Astrocyte of the spinal cord (primary cell): ENCODE measurements around the gene EPHB2.

ENCODE experiments used
- DNase-seq: peaks from one replicate; pipeline ENCODE4 v3.0.0; 2011; ENCODE audit warnings: low read depth, low spot score
- H3K4me3 ChIP-seq: 2 replicates; pipeline ENCODE4 v1.5.1; 2011; ENCODE audit warnings: low read depth, mild to moderate bottlenecking, low read length, moderate library complexity
- in situ Hi-C: cut with HindIII; loops from 2 replicates; pipeline ENCODE4 v1.10.0; 2017; ENCODE audit warnings: low sequenced_read_pairs
- TF ChIP-seq, protein P1 (sequence below): IDR thresholded peaks from 2 replicates; pipeline ENCODE4 v1.5.1; 2012; ENCODE audit warnings: low read depth, mild to moderate bottlenecking, low read length, inconsistent platforms

EPHB2 gene

DNA sequence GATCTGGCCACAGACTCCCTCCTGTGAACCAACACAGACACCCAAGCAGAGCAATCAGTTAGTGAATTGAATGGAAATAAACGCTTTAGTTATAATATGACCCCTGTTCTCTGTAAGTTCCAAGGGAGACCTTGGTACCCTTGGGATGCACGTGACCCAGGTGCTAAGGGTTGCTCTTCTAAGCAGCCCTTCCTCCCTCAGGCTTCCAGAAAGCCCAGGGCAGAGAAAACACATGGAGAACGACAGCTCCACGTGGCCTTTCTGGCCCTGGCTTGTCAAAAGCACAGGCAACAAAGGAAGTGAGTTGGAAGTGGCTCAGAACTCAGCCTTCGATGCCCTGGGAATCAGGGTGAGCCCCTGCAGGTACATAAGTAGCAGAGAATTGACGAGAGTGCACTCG lies 204.6 kb downstream of the EPHB2 start:
- TF ChIP-seq, protein P1, sequence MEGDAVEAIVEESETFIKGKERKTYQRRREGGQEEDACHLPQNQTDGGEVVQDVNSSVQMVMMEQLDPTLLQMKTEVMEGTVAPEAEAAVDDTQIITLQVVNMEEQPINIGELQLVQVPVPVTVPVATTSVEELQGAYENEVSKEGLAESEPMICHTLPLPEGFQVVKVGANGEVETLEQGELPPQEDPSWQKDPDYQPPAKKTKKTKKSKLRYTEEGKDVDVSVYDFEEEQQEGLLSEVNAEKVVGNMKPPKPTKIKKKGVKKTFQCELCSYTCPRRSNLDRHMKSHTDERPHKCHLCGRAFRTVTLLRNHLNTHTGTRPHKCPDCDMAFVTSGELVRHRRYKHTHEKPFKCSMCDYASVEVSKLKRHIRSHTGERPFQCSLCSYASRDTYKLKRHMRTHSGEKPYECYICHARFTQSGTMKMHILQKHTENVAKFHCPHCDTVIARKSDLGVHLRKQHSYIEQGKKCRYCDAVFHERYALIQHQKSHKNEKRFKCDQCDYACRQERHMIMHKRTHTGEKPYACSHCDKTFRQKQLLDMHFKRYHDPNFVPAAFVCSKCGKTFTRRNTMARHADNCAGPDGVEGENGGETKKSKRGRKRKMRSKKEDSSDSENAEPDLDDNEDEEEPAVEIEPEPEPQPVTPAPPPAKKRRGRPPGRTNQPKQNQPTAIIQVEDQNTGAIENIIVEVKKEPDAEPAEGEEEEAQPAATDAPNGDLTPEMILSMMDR, result no peak
- H3K4me3 ChIP-seq, result no peak overlapping the region
- in situ Hi-C loops, result no loop called here
- DNase-seq, result no peak

DNA sequence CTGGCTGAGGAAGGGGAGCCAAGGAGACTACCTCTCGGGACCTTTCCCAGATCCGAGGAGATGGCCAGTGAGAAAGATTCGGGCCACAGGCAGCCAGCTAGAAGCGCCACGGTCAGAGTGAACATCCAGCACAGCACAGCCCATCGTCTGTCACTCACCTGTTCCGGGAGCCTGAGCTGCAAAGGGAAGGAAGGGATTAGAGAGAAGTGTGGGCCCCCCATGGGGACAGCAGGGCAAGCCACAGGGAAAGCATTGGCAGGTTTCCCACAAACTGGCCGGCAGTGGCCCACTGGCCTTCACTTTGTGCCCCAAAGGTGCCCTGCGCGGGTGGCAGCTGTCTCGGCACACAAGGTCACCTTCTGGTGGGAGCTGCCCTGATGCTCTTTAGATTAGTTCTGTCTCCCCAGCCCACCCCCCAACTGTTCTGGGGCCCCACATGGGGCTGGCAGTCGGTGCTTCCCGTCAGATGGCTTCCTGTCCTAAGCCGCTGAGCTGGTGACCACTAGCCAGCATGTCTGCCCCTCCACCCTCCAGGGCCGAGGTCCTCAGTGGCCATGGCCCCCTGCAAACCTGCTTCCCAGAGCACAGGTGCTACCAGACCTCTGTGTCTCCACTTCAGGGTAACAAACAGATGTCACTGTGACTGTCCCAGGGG lies 205.3 kb downstream of the EPHB2 start:
- TF ChIP-seq, protein P1, result no peak
- no peak overlapping the region for H3K4me3 ChIP-seq
- DNase-seq, result no peak
- in situ Hi-C loops, result no loop called here

GRCh38 chr1:22916471-22916820 lies 205.8 kb downstream of the EPHB2 start:
- no peak for DNase-seq
- in situ Hi-C loops, result no loop called here
- no peak overlapping the region for H3K4me3 ChIP-seq
- TF ChIP-seq, protein P1, result no peak

- H3K4me3 ChIP-seq, result no peak overlapping the region
- TF ChIP-seq, protein P1, result no peak
- DNase-seq, result no peak
- in situ Hi-C loops, result no loop called here
These were observed 207.3 kb downstream of the EPHB2 start for GRCh38 chr1:22917989-22918388.

DNA sequence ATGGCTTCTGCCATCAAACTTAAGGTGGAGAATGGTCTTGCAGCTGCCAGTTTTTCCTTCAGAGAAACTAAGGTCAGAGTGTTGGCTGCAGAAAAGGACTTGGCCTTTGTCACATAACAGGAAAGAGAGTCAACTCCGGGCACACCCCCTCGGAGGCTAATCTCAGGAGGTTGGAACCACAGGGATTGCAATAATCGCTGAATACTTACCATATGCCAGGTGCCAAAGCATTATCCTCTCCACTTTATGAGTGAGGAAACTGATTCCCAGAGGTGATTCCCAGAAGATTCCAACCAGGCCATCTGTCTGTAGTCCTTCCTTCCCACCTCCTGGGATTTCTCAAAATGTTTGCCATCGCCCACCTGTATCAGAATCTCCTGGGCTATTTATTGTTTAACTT lies 208.0 kb downstream of the EPHB2 start:
- TF ChIP-seq, protein P1, result no peak
- no peak overlapping the region for H3K4me3 ChIP-seq
- in situ Hi-C loops, result no loop called here
- DNase-seq, result no peak

GRCh38 chr1:22919341-22920025 lies 208.8 kb downstream of the EPHB2 start:
- H3K4me3 ChIP-seq, result no peak overlapping the region
- DNase-seq, result no peak
- in situ Hi-C loops, result no loop called here
- TF ChIP-seq, protein P1, result no peak
